IPS-18a (cell line): ENCODE data around the gene GALNT16.

Experiments
- H3K27ac ChIP-seq: one replicate; pipeline ENCODE4 v1.5.1; 2013; ENCODE audit warnings: low read length
- H3K27me3 ChIP-seq: one replicate; pipeline ENCODE4 v1.6.1; 2013; ENCODE audit warnings: mild to moderate bottlenecking, low read length; ENCODE audit not compliant: control insufficient read depth, insufficient read depth
- H3K36me3 ChIP-seq: one replicate; pipeline ENCODE4 v1.6.1; 2013; ENCODE audit warnings: low read depth, low read length; ENCODE audit not compliant: control insufficient read depth
- H3K4me1 ChIP-seq: one replicate; pipeline ENCODE4 v1.6.1; 2013; ENCODE audit warnings: low read depth, low read length; ENCODE audit not compliant: control insufficient read depth
- H3K4me3 ChIP-seq: one replicate; pipeline ENCODE4 v1.5.1; 2013; ENCODE audit warnings: low read length
- H3K9ac ChIP-seq: one replicate; pipeline ENCODE4 v1.6.1; 2013; ENCODE audit warnings: mild to moderate bottlenecking, low read length, moderate library complexity
- H3K9me3 ChIP-seq: one replicate; pipeline ENCODE4 v1.6.1; 2013; ENCODE audit warnings: low read depth, low read length; ENCODE audit not compliant: control insufficient read depth

Gene GALNT16

GRCh38 chr14:69351385-69351784 is 91.4 kb downstream of the GALNT16 start:
- H3K9me3 ChIP-seq, result no peaks in the 10 kb centered on the region
- peaks cover 3% of the 10 kb centered on the region for H3K4me1 ChIP-seq
- H3K27me3 ChIP-seq, result no peaks in the 10 kb centered on the region
- no peaks in the 10 kb centered on the region for H3K36me3 ChIP-seq
- H3K4me3 ChIP-seq, result no peak overlapping the region
- H3K9ac ChIP-seq, result no peak overlapping the region
- H3K27ac ChIP-seq, result no peak overlapping the region

GRCh38 chr14:69351911-69352310 is 92.0 kb downstream of the GALNT16 start:
- no peak overlapping the region for H3K4me3 ChIP-seq
- no peak overlapping the region for H3K9ac ChIP-seq
- H3K9me3 ChIP-seq, result no peaks in the 10 kb centered on the region
- no peaks in the 10 kb centered on the region for H3K4me1 ChIP-seq
- no peaks in the 10 kb centered on the region for H3K27me3 ChIP-seq
- no peak overlapping the region for H3K27ac ChIP-seq
- H3K36me3 ChIP-seq, result no peaks in the 10 kb centered on the region

- Histone ChIP-seq H3K4me3 (no peak overlapping the region), H3K9ac (no peak overlapping the region), H3K27ac (no peak overlapping the region), H3K36me3 (no peaks in the 10 kb centered on the region), H3K27me3 (no peaks in the 10 kb centered on the region), H3K4me1 (no peaks in the 10 kb centered on the region), H3K9me3 (no peaks in the 10 kb centered on the region)
Observed at GRCh38 chr14:69353168-69353567, 93.2 kb downstream of the GALNT16 start.

GRCh38 chr14:69354383-69355153 is 94.6 kb downstream of the GALNT16 start:
- no peak overlapping the region for H3K27ac ChIP-seq
- no peaks in the 10 kb centered on the region for H3K27me3 ChIP-seq
- H3K4me3 ChIP-seq, result no peak overlapping the region
- no peaks in the 10 kb centered on the region for H3K9me3 ChIP-seq
- no peak overlapping the region for H3K9ac ChIP-seq
- no peaks in the 10 kb centered on the region for H3K36me3 ChIP-seq
- H3K4me1 ChIP-seq, result no peaks in the 10 kb centered on the region

- H3K36me3 ChIP-seq, result no peaks in the 10 kb centered on the region
- no peaks in the 10 kb centered on the region for H3K27me3 ChIP-seq
- no peak overlapping the region for H3K4me3 ChIP-seq
- H3K27ac ChIP-seq, result no peak overlapping the region
- H3K9me3 ChIP-seq, result no peaks in the 10 kb centered on the region
- H3K9ac ChIP-seq, result no peak overlapping the region
- no peaks in the 10 kb centered on the region for H3K4me1 ChIP-seq
Observed at GRCh38 chr14:69355154-69355597, 95.2 kb downstream of the GALNT16 start.

GRCh38 chr14:69355607-69356281 is 95.8 kb downstream of the GALNT16 start:
- Histone ChIP-seq H3K4me1 (no peaks in the 10 kb centered on the region), H3K9me3 (no peaks in the 10 kb centered on the region), H3K4me3 (no peak overlapping the region), H3K27me3 (no peaks in the 10 kb centered on the region), H3K27ac (no peak overlapping the region), H3K9ac (no peak overlapping the region), H3K36me3 (no peaks in the 10 kb centered on the region)

GRCh38 chr14:69356903-69357543 is 97.1 kb downstream of the GALNT16 start:
- Histone ChIP-seq H3K9ac (no peak overlapping the region), H3K27ac (no peak overlapping the region), H3K4me1 (no peaks in the 10 kb centered on the region), H3K9me3 (no peaks in the 10 kb centered on the region), H3K4me3 (no peak overlapping the region), H3K27me3 (no peaks in the 10 kb centered on the region), H3K36me3 (no peaks in the 10 kb centered on the region)

GRCh38 chr14:69357544-69358200 is 97.7 kb downstream of the GALNT16 start:
- H3K4me3 ChIP-seq, result no peak overlapping the region
- no peak overlapping the region for H3K27ac ChIP-seq
- no peaks in the 10 kb centered on the region for H3K4me1 ChIP-seq
- H3K27me3 ChIP-seq, result no peaks in the 10 kb centered on the region
- H3K9ac ChIP-seq, result no peak overlapping the region
- H3K36me3 ChIP-seq, result no peaks in the 10 kb centered on the region
- H3K9me3 ChIP-seq, result no peaks in the 10 kb centered on the region

GRCh38 chr14:69358233-69358963 is 98.4 kb downstream of the GALNT16 start:
- Histone ChIP-seq H3K27ac (no peak overlapping the region), H3K9ac (no peak overlapping the region), H3K27me3 (no peaks in the 10 kb centered on the region), H3K4me1 (no peaks in the 10 kb centered on the region), H3K36me3 (no peaks in the 10 kb centered on the region), H3K4me3 (no peak overlapping the region), H3K9me3 (no peaks in the 10 kb centered on the region)

GRCh38 chr14:69358966-69359365 is 99.0 kb downstream of the GALNT16 start:
- H3K4me1 ChIP-seq, result no peaks in the 10 kb centered on the region
- no peak overlapping the region for H3K27ac ChIP-seq
- H3K36me3 ChIP-seq, result no peaks in the 10 kb centered on the region
- H3K9ac ChIP-seq, result no peak overlapping the region
- H3K9me3 ChIP-seq, result no peaks in the 10 kb centered on the region
- no peaks in the 10 kb centered on the region for H3K27me3 ChIP-seq
- H3K4me3 ChIP-seq, result no peak overlapping the region
